ENCODE measurements around the gene HSPA1L. TPM values are rescaled to one million over a fixed set of nuclear protein-coding genes. Genes with fewer than 3 reads are reported as not detected.

Gene HSPA1L
- total and polyA plus RNA-seq, 2 experiments from 2014 or later, result 0.44 to 0.83 TPM

DNA sequence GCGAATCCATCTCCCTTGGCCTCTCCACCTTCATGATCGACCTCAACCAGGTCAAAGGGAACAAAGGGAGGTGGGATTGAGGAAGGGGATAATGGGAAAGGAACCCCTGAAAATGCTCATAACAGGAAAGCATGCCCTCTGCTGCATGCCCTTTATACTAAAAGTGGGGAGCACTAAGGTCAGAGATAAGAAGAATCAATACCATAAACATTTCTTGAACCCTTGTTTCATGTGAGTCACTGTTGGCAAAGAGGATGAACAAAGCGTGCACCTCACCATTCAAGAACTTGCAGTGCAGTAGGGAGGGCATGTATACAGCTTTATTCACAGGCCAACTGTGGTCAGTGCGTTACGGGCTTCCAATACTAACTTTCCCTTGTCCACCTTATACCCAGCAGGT is 54.3 kb downstream of the HSPA1L start:
- no peak overlapping the region for H3K27ac Mint-ChIP-seq
- TF ChIP-seq ZNF114 (CRISPR knock-in tag; IDR thresholded peaks at IDR 0.05) (no peak), JUNB (IDR thresholded peaks at IDR 0.05; ENCODE audit: unreplicated experiment) (no peak), POLR2AphosphoS5 (IDR thresholded peaks at IDR 0.05; ENCODE audit: low read depth) (no peak), CREB1 (CRISPR knock-in tag; IDR thresholded peaks at IDR 0.05; ENCODE audit: low read depth) (no peak), EZH2phosphoT487 (IDR thresholded peaks at IDR 0.05; ENCODE audit: unreplicated experiment) (no peak), EZH2 (IDR thresholded peaks at IDR 0.05; ENCODE audit: low read depth, unreplicated experiment) (no peak), STAT1 (IDR thresholded peaks at IDR 0.05; ENCODE audit: unreplicated experiment) (no peak), CTCF (conservative IDR thresholded peaks at IDR 0.05; ENCODE audit: low read depth in 2 of 2) (no peak), ZNF331 (CRISPR knock-in tag; IDR thresholded peaks at IDR 0.05; ENCODE audit: low read depth) (no peak), ZNF462 (CRISPR knock-in tag; IDR thresholded peaks at IDR 0.05) (no peak), REST (IDR thresholded peaks at IDR 0.05; ENCODE audit: unreplicated experiment) (no peak), NANOG (IDR thresholded peaks at IDR 0.05; ENCODE audit: borderline replicate concordance) (no peak)
- TF ChIP-seq, protein P1, sequence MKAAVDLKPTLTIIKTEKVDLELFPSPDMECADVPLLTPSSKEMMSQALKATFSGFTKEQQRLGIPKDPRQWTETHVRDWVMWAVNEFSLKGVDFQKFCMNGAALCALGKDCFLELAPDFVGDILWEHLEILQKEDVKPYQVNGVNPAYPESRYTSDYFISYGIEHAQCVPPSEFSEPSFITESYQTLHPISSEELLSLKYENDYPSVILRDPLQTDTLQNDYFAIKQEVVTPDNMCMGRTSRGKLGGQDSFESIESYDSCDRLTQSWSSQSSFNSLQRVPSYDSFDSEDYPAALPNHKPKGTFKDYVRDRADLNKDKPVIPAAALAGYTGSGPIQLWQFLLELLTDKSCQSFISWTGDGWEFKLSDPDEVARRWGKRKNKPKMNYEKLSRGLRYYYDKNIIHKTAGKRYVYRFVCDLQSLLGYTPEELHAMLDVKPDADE (IDR thresholded peaks at IDR 0.05), result no peak
- no peaks in the 10 kb centered on the region for H3K36me3 ChIP-seq (ENCODE audit: insufficient read depth)

More for the DNA sequence above, 54.3 kb downstream of the HSPA1L start:
- Mint-ChIP-seq H3K4me3 (no peak overlapping the region; the same call in 2 of the 3 replicates), H3K36me3 (ENCODE audit: low read depth) (peaks cover 22% of the 10 kb centered on the region), H3K27me3 (ENCODE audit: insufficient read depth, low read depth, poor library complexity) (peaks cover 3% of the 10 kb centered on the region), H3K9me3 (no peaks in the 10 kb centered on the region; the same call in 2 of the 3 replicates), H3K4me1 (peaks cover 17% of the 10 kb centered on the region)
- Histone ChIP-seq H3K27me3 (ENCODE audit: insufficient read depth) (no peaks in the 10 kb centered on the region), H3K79me2 (replicated peaks; ENCODE audit: insufficient read depth) (no peaks in the 10 kb centered on the region), H3K4me1 (ENCODE audit: insufficient read depth) (peaks cover 4% of the 10 kb centered on the region; the same call in 1 of the 2 replicates), H3F3A (replicated peaks; ENCODE audit: low read depth) (0 out of 2 replicates have a peak, but pooled peaks cover 2% of the 10 kb centered on the region), H3K4me2 (no peak overlapping the region), H3K4me3 (no peak overlapping the region), H3K9me2 (ENCODE audit: insufficient read depth) (no peaks in the 10 kb centered on the region), H2AFZ (no peak overlapping the region), H3K27ac (ENCODE audit: low read depth) (no peak overlapping the region), H4K20me1 (replicated peaks; ENCODE audit: insufficient read depth) (0 out of 2 replicates have a peak, but pooled peaks cover under 1% of the 10 kb centered on the region)
- no peak for DNase-seq (ENCODE audit: low spot score)
- no peak for ATAC-seq

Measured in GM23338 (cell line).